WTC11 (cell line): ENCODE measurements around the gene MFN1. TPM values are rescaled to one million over a fixed set of nuclear protein-coding genes. Genes with fewer than 3 reads are reported as not detected.
A peak's percentile ranks its signal among the peaks of the same experiment; 100 is the strongest.

Source experiments
- ARID4B ChIP-seq: sonication (generic); formaldehyde crosslinking; IDR thresholded peaks from 2 replicates; pipeline ENCODE4 v1.8.0; 2023; ENCODE audit warnings: missing genetic modification reagents, mild to moderate bottlenecking, borderline replicate concordance
- CREM ChIP-seq: sonication (generic); formaldehyde crosslinking; IDR thresholded peaks from 2 replicates; pipeline ENCODE4 v1.8.1; 2022; ENCODE audit warnings: mild to moderate bottlenecking, missing genetic modification reagents, moderate library complexity
- ERG ChIP-seq: fragments of 250-450 bp; sonication (Bioruptor Pico); IDR thresholded peaks from 2 replicates; pipeline ENCODE4 v1.8.0; 2021; ENCODE audit warnings: mild to moderate bottlenecking
- GTF2I ChIP-seq: fragments of 250-450 bp; sonication (Bioruptor Pico); conservative IDR thresholded peaks from 2 replicates; pipeline ENCODE4 v1.4.0; 2021; ENCODE audit warnings: mild to moderate bottlenecking
- IRF2 ChIP-seq: sonication (generic); formaldehyde crosslinking; IDR thresholded peaks from 2 replicates; pipeline ENCODE4 v1.8.0; 2022; ENCODE audit warnings: low read depth, missing genetic modification reagents, borderline replicate concordance
- KAT7 ChIP-seq: sonication (generic); formaldehyde crosslinking; IDR thresholded peaks from 2 replicates; pipeline ENCODE4 v1.8.1; 2023; ENCODE audit warnings: missing genetic modification reagents, mild to moderate bottlenecking, borderline replicate concordance
- NFATC4 ChIP-seq: fragments of 250-450 bp; sonication (Bioruptor Pico); IDR thresholded peaks from 2 replicates; pipeline ENCODE4 v1.9.0; 2021; ENCODE audit warnings: mild to moderate bottlenecking
- NFE2L1 ChIP-seq: sonication (generic); formaldehyde crosslinking; IDR thresholded peaks from 2 replicates; pipeline ENCODE4 v1.8.1; 2023; ENCODE audit warnings: missing genetic modification reagents
- OVOL2 ChIP-seq: fragments of 250-450 bp; sonication (Bioruptor Pico); IDR thresholded peaks from 2 replicates; pipeline ENCODE4 v1.9.0; 2021; ENCODE audit warnings: mild to moderate bottlenecking, borderline replicate concordance
- RELA ChIP-seq: sonication (generic); formaldehyde crosslinking; IDR thresholded peaks from 2 replicates; pipeline ENCODE4 v1.8.1; 2022; ENCODE audit warnings: missing genetic modification reagents, mild to moderate bottlenecking, borderline replicate concordance
- SOX15 ChIP-seq: fragments of 250-450 bp; sonication (Bioruptor Pico); IDR thresholded peaks from 2 replicates; pipeline ENCODE4 v1.9.0; 2021; ENCODE audit warnings: mild to moderate bottlenecking
- SP1 ChIP-seq: sonication (generic); formaldehyde crosslinking; conservative IDR thresholded peaks from 2 replicates; pipeline ENCODE4 v1.8.1; 2022; ENCODE audit warnings: missing genetic modification reagents
- TEAD1 ChIP-seq: sonication (generic); formaldehyde crosslinking; IDR thresholded peaks from 2 replicates; pipeline ENCODE4 v1.8.0; 2022; ENCODE audit warnings: mild to moderate bottlenecking, missing genetic modification reagents
- ZBTB21 ChIP-seq: sonication (generic); formaldehyde crosslinking; IDR thresholded peaks from 2 replicates; pipeline ENCODE4 v1.8.1; 2023; ENCODE audit warnings: mild to moderate bottlenecking, missing genetic modification reagents, borderline replicate concordance
- ZNF121 ChIP-seq: sonication (generic); formaldehyde crosslinking; IDR thresholded peaks from 2 replicates; pipeline ENCODE4 v1.8.0; 2023; ENCODE audit warnings: missing genetic modification reagents
- ZNF232 ChIP-seq: sonication (generic); formaldehyde crosslinking; IDR thresholded peaks from 2 replicates; pipeline ENCODE4 v1.8.0; 2022; ENCODE audit warnings: mild to moderate bottlenecking, missing genetic modification reagents
- ZNF396 ChIP-seq: fragments of 250-450 bp; sonication (Bioruptor Pico); IDR thresholded peaks from 2 replicates; pipeline ENCODE4 v1.8.0; 2021; ENCODE audit warnings: mild to moderate bottlenecking, moderate library complexity, borderline replicate concordance
- ZNF416 ChIP-seq: fragments of 250-450 bp; sonication (Bioruptor Pico); IDR thresholded peaks from 2 replicates; pipeline ENCODE4 v1.9.0; 2021; ENCODE audit warnings: mild to moderate bottlenecking, inconsistent platforms
- ZNF423 ChIP-seq: fragments of 250-450 bp; sonication (Bioruptor Pico); IDR thresholded peaks from 2 replicates; pipeline ENCODE4 v2.1.2; 2022; ENCODE audit warnings: mild to moderate bottlenecking, moderate library complexity
- total RNA-seq: library from RNA; stranded (reverse); gene quantifications from 3 replicates; pipeline ENCODE4 v1.2.3, GENCODE V29; 2021
- TF ChIP-seq, protein P1 (sequence below): fragments of 250-450 bp; sonication (Bioruptor Pico); IDR thresholded peaks from 2 replicates; pipeline ENCODE4 v1.9.0; 2021; ENCODE audit warnings: mild to moderate bottlenecking, borderline replicate concordance
- TF ChIP-seq, protein P2 (sequence below): fragments of 200-600 bp; IDR thresholded peaks from 2 replicates; pipeline ENCODE4 v1.8.0; 2022; ENCODE audit warnings: antibody characterized with exemption
- TF ChIP-seq, protein P3 (sequence below): sonication (generic); formaldehyde crosslinking; IDR thresholded peaks from 2 replicates; pipeline ENCODE4 v1.8.1; 2023; ENCODE audit warnings: mild to moderate bottlenecking, missing genetic modification reagents
- TF ChIP-seq, protein P4 (sequence below): fragments of 250-450 bp; sonication (Bioruptor Pico); IDR thresholded peaks from 2 replicates; pipeline ENCODE4 v1.9.0; 2021; ENCODE audit warnings: mild to moderate bottlenecking
- TF ChIP-seq, protein P5 (sequence below): sonication (generic); formaldehyde crosslinking; IDR thresholded peaks from 2 replicates; pipeline ENCODE4 v1.8.1; 2022; ENCODE audit warnings: mild to moderate bottlenecking, moderate library complexity, missing genetic modification reagents

MFN1 gene
- total RNA-seq, 1 experiment from 2014 or later = 42.7 TPM

- no peak; the same call in 1 of the 2 replicates for TF ChIP-seq ARID4B (CRISPR knock-in tag)
- no peak for TF ChIP-seq ERG (CRISPR knock-in tag)
- no peak for TF ChIP-seq ZNF121
- no peak for TF ChIP-seq GTF2I (CRISPR knock-in tag)
- no peak for TF ChIP-seq ZNF416 (CRISPR knock-in tag)
- TF ChIP-seq NFATC4 (CRISPR knock-in tag) = no peak
- TF ChIP-seq RELA (CRISPR knock-in tag) = no peak
- TF ChIP-seq ZNF423 (CRISPR knock-in tag) = peak; percentile 86
- TF ChIP-seq ZNF232 (CRISPR knock-in tag) = peak; percentile 66
- TF ChIP-seq IRF2 (CRISPR knock-in tag) = no peak
- TF ChIP-seq, protein P1, sequence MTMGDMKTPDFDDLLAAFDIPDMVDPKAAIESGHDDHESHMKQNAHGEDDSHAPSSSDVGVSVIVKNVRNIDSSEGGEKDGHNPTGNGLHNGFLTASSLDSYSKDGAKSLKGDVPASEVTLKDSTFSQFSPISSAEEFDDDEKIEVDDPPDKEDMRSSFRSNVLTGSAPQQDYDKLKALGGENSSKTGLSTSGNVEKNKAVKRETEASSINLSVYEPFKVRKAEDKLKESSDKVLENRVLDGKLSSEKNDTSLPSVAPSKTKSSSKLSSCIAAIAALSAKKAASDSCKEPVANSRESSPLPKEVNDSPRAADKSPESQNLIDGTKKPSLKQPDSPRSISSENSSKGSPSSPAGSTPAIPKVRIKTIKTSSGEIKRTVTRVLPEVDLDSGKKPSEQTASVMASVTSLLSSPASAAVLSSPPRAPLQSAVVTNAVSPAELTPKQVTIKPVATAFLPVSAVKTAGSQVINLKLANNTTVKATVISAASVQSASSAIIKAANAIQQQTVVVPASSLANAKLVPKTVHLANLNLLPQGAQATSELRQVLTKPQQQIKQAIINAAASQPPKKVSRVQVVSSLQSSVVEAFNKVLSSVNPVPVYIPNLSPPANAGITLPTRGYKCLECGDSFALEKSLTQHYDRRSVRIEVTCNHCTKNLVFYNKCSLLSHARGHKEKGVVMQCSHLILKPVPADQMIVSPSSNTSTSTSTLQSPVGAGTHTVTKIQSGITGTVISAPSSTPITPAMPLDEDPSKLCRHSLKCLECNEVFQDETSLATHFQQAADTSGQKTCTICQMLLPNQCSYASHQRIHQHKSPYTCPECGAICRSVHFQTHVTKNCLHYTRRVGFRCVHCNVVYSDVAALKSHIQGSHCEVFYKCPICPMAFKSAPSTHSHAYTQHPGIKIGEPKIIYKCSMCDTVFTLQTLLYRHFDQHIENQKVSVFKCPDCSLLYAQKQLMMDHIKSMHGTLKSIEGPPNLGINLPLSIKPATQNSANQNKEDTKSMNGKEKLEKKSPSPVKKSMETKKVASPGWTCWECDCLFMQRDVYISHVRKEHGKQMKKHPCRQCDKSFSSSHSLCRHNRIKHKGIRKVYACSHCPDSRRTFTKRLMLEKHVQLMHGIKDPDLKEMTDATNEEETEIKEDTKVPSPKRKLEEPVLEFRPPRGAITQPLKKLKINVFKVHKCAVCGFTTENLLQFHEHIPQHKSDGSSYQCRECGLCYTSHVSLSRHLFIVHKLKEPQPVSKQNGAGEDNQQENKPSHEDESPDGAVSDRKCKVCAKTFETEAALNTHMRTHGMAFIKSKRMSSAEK (CRISPR knock-in tag) = no peak
- TF ChIP-seq TEAD1 (CRISPR knock-in tag) = no peak
- peak; percentile 98 for TF ChIP-seq KAT7 (CRISPR knock-in tag)
- no peak for TF ChIP-seq OVOL2 (CRISPR knock-in tag)
- no peak; the same call in 1 of the 2 replicates for TF ChIP-seq NFE2L1 (CRISPR knock-in tag)
- TF ChIP-seq, protein P2, sequence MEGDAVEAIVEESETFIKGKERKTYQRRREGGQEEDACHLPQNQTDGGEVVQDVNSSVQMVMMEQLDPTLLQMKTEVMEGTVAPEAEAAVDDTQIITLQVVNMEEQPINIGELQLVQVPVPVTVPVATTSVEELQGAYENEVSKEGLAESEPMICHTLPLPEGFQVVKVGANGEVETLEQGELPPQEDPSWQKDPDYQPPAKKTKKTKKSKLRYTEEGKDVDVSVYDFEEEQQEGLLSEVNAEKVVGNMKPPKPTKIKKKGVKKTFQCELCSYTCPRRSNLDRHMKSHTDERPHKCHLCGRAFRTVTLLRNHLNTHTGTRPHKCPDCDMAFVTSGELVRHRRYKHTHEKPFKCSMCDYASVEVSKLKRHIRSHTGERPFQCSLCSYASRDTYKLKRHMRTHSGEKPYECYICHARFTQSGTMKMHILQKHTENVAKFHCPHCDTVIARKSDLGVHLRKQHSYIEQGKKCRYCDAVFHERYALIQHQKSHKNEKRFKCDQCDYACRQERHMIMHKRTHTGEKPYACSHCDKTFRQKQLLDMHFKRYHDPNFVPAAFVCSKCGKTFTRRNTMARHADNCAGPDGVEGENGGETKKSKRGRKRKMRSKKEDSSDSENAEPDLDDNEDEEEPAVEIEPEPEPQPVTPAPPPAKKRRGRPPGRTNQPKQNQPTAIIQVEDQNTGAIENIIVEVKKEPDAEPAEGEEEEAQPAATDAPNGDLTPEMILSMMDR = peak; percentile 82
- TF ChIP-seq, protein P3, sequence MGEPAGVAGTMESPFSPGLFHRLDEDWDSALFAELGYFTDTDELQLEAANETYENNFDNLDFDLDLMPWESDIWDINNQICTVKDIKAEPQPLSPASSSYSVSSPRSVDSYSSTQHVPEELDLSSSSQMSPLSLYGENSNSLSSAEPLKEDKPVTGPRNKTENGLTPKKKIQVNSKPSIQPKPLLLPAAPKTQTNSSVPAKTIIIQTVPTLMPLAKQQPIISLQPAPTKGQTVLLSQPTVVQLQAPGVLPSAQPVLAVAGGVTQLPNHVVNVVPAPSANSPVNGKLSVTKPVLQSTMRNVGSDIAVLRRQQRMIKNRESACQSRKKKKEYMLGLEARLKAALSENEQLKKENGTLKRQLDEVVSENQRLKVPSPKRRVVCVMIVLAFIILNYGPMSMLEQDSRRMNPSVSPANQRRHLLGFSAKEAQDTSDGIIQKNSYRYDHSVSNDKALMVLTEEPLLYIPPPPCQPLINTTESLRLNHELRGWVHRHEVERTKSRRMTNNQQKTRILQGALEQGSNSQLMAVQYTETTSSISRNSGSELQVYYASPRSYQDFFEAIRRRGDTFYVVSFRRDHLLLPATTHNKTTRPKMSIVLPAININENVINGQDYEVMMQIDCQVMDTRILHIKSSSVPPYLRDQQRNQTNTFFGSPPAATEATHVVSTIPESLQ = no peak
- peak; percentile 74 for TF ChIP-seq CREM (CRISPR knock-in tag)
- TF ChIP-seq SP1 (CRISPR knock-in tag) = peak; percentile 93
- TF ChIP-seq, protein P4, sequence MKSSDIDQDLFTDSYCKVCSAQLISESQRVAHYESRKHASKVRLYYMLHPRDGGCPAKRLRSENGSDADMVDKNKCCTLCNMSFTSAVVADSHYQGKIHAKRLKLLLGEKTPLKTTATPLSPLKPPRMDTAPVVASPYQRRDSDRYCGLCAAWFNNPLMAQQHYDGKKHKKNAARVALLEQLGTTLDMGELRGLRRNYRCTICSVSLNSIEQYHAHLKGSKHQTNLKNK = no peak
- TF ChIP-seq SOX15 = no peak
- TF ChIP-seq ZNF396 (CRISPR knock-in tag) = no peak
- TF ChIP-seq, protein P5, sequence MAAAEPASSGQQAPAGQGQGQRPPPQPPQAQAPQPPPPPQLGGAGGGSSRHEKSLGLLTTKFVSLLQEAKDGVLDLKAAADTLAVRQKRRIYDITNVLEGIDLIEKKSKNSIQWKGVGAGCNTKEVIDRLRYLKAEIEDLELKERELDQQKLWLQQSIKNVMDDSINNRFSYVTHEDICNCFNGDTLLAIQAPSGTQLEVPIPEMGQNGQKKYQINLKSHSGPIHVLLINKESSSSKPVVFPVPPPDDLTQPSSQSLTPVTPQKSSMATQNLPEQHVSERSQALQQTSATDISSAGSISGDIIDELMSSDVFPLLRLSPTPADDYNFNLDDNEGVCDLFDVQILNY (CRISPR knock-in tag) = peak; percentile 53
- no peak for TF ChIP-seq ZBTB21 (CRISPR knock-in tag)
These were observed 25.0 kb upstream of the MFN1 start, which contains the start of gene ZNF639 (continued) for GRCh38 chr3:179322286-179323196.
